ENCODE data around the gene ABHD12.

DNA sequence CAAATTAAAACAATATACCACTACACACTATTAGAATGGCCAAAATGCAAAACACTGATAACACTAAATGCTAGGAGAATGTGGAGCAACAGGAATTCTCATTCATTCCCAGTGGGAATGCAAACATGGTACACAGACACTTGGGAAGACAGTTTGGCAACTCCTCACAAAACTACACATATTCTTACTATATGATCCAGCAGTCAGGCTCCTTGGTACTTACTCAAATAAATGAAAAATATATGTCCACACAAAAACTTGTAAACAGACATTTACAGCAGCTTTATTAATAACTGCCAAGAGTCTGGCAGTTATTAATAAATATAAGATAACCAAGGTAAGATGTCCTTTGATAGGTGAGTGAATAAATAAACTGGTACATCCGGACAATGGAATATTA, 44.9 kb downstream of the ABHD12 start:
- TF ChIP-seq, protein P1, sequence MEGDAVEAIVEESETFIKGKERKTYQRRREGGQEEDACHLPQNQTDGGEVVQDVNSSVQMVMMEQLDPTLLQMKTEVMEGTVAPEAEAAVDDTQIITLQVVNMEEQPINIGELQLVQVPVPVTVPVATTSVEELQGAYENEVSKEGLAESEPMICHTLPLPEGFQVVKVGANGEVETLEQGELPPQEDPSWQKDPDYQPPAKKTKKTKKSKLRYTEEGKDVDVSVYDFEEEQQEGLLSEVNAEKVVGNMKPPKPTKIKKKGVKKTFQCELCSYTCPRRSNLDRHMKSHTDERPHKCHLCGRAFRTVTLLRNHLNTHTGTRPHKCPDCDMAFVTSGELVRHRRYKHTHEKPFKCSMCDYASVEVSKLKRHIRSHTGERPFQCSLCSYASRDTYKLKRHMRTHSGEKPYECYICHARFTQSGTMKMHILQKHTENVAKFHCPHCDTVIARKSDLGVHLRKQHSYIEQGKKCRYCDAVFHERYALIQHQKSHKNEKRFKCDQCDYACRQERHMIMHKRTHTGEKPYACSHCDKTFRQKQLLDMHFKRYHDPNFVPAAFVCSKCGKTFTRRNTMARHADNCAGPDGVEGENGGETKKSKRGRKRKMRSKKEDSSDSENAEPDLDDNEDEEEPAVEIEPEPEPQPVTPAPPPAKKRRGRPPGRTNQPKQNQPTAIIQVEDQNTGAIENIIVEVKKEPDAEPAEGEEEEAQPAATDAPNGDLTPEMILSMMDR (optimal IDR thresholded peaks at IDR 0.05 in 1 of 3, IDR thresholded peaks at IDR 0.05 in 1 of 3, conservative IDR thresholded peaks at IDR 0.05 in 1 of 3; ENCODE audit: extremely low read depth in 1 of 3, insufficient read depth in 2 of 3, low read length in 3 of 3) = no peak
- TF ChIP-seq EZH2 (IDR thresholded peaks at IDR 0.05; ENCODE audit: low read length) = no peak

Data from keratinocyte (primary cell).